ENCODE measurements around the gene SLX9.

- TF ChIP-seq, protein P1, sequence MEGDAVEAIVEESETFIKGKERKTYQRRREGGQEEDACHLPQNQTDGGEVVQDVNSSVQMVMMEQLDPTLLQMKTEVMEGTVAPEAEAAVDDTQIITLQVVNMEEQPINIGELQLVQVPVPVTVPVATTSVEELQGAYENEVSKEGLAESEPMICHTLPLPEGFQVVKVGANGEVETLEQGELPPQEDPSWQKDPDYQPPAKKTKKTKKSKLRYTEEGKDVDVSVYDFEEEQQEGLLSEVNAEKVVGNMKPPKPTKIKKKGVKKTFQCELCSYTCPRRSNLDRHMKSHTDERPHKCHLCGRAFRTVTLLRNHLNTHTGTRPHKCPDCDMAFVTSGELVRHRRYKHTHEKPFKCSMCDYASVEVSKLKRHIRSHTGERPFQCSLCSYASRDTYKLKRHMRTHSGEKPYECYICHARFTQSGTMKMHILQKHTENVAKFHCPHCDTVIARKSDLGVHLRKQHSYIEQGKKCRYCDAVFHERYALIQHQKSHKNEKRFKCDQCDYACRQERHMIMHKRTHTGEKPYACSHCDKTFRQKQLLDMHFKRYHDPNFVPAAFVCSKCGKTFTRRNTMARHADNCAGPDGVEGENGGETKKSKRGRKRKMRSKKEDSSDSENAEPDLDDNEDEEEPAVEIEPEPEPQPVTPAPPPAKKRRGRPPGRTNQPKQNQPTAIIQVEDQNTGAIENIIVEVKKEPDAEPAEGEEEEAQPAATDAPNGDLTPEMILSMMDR (IDR thresholded peaks at IDR 0.05): no peak
- no peak for TF ChIP-seq EZH2 (IDR thresholded peaks at IDR 0.05; ENCODE audit: borderline replicate concordance, insufficient read depth, low read depth, low read length, poor library complexity, severe bottlenecking)
These were observed 72.9 kb downstream of the SLX9 start for GRCh38 chr21:45012662-45013259.
